Calu3 (cell line): Measurements from ENCODE around the gene SLC22A17. TPM values are rescaled to one million over a fixed set of nuclear protein-coding genes. Genes with fewer than 3 reads are reported as not detected.

Experiments used
- BruUV-seq: library from RNA; stranded (reverse); fragments of 400-500 nt; replicated peaks from 2 replicates; lab custom pipeline; 2021; lab: Mats Ljungman, UMichigan
- CTCF ChIA-PET: fragments of 300-600 bp; sonication (Branson Sonifier 250); formaldehyde crosslinking; loops from one replicate; lab custom pipeline; 2022; ENCODE audit warnings: antibody characterized with exemption; lab: Charles Lee
- DNase-seq: peaks from one replicate; pipeline ENCODE4 v3.0.0; 2022
- H3K27ac Mint-ChIP-seq: one replicate; pipeline ENCODE4 v1.8.0; 2022; ENCODE audit warnings: mixed read lengths; ENCODE audit not compliant: unreplicated experiment
- H3K27me3 Mint-ChIP-seq: one replicate; pipeline ENCODE4 v1.8.0; 2022; ENCODE audit warnings: mixed read lengths; ENCODE audit not compliant: unreplicated experiment
- H3K36me3 Mint-ChIP-seq: one replicate; pipeline ENCODE4 v1.8.0; 2022; ENCODE audit warnings: mild to moderate bottlenecking, moderate library complexity, mixed read lengths; ENCODE audit not compliant: insufficient read depth, unreplicated experiment
- H3K4me1 Mint-ChIP-seq: one replicate; pipeline ENCODE4 v1.8.0; 2022; ENCODE audit warnings: mild to moderate bottlenecking, low read depth, mixed read lengths; ENCODE audit not compliant: unreplicated experiment
- H3K4me3 Mint-ChIP-seq: one replicate; pipeline ENCODE4 v1.8.0; 2022; ENCODE audit warnings: mild to moderate bottlenecking, low read depth, moderate library complexity, mixed read lengths; ENCODE audit not compliant: unreplicated experiment
- H3K9me3 Mint-ChIP-seq: one replicate; pipeline ENCODE4 v1.8.0; 2022; ENCODE audit warnings: low read depth, mixed read lengths; ENCODE audit not compliant: unreplicated experiment
- intact Hi-C: fragments of 100-400 bp; cut with micrococcal nuclease; formaldehyde crosslinking; loops from one replicate; pipeline ENCODE4 v1.10.0; 2022; ENCODE audit not compliant: unreplicated experiment
- total RNA-seq: library from RNA; stranded (reverse); gene quantifications from 2 replicates; pipeline ENCODE4 v1.2.3, GENCODE V29; 2022
- TF ChIP-seq, protein P1 (sequence below): fragments of 200-600 bp; IDR thresholded peaks from one replicate; pipeline ENCODE4 v1.8.0; 2022; ENCODE audit warnings: antibody characterized with exemption; ENCODE audit not compliant: unreplicated experiment

Gene SLC22A17
- total RNA-seq, 1 experiment from 2014 or later = 0.61 TPM

GRCh38 chr14:23348297-23348655 lies 4.4 kb downstream of the SLC22A17 start:
- Mint-ChIP-seq H3K36me3 (no peaks in the 10 kb centered on the region), H3K9me3 (peaks cover 3% of the 10 kb centered on the region), H3K27ac (no peak overlapping the region), H3K27me3 (peaks cover 88% of the 10 kb centered on the region), H3K4me1 (no peaks in the 10 kb centered on the region), H3K4me3 (no peak overlapping the region)
- intact Hi-C loops = no loop called here
- BruUV-seq = no TSS peak
- CTCF ChIA-PET = no interaction called here
- DNase-seq = no peak
- TF ChIP-seq, protein P1, sequence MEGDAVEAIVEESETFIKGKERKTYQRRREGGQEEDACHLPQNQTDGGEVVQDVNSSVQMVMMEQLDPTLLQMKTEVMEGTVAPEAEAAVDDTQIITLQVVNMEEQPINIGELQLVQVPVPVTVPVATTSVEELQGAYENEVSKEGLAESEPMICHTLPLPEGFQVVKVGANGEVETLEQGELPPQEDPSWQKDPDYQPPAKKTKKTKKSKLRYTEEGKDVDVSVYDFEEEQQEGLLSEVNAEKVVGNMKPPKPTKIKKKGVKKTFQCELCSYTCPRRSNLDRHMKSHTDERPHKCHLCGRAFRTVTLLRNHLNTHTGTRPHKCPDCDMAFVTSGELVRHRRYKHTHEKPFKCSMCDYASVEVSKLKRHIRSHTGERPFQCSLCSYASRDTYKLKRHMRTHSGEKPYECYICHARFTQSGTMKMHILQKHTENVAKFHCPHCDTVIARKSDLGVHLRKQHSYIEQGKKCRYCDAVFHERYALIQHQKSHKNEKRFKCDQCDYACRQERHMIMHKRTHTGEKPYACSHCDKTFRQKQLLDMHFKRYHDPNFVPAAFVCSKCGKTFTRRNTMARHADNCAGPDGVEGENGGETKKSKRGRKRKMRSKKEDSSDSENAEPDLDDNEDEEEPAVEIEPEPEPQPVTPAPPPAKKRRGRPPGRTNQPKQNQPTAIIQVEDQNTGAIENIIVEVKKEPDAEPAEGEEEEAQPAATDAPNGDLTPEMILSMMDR = no peak

DNA sequence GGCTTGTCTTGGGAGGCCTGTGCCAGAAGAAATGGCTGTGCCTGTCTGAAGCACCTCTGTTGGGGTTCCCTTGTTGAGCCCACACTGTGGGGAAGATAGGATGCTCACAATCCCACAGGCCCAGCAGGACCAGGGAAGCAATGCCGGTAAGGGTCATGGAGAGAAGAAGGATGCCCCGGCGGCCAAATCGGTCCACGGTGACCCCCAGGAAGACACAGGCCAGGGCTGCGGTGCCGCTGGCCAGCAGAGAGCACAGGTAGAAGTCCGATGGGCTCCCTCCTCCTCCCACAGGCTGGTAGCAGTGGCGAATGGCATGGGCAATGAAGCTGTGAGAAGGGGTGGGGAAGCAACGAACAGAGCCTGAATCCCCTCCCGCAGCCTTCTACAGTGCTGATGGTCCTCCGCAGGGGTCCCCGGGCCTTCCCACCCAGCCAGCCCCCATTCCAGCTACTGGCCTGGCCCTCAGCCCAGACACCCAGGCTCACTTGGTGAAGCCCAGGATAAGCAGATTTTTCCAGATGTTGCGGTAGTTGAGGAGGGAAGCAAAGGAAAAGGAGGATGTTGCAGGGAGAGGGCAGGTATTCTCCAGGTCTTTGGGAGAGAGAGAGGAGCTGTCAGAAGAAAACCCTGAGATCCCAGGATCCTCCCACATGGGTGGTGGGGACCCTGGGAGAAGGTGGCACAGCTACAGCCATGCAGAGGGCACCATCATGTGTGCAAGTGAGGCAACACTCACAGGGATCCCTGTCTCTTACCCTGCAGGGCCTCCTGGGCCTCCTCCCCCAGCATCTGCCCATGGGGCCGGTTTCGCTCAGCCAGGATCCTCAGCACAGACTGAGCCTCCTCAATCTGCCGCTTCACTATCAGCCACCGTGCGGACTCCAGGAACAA lies 5.0 kb downstream of the SLC22A17 start:
- CTCF ChIA-PET = interaction anchor here (0.9 kb wide), 1 partner anchor 26 kb away, joined by 3 read pairs; no protein-coding TSS in a partner anchor
- intact Hi-C loops = no loop called here
- no peak for DNase-seq
- no TSS peak for BruUV-seq
- Mint-ChIP-seq H3K27ac (no peak overlapping the region), H3K4me3 (no peak overlapping the region), H3K4me1 (no peaks in the 10 kb centered on the region), H3K9me3 (peaks cover 3% of the 10 kb centered on the region), H3K36me3 (no peaks in the 10 kb centered on the region), H3K27me3 (peaks cover 88% of the 10 kb centered on the region)
- TF ChIP-seq, protein P1 = no peak

DNA sequence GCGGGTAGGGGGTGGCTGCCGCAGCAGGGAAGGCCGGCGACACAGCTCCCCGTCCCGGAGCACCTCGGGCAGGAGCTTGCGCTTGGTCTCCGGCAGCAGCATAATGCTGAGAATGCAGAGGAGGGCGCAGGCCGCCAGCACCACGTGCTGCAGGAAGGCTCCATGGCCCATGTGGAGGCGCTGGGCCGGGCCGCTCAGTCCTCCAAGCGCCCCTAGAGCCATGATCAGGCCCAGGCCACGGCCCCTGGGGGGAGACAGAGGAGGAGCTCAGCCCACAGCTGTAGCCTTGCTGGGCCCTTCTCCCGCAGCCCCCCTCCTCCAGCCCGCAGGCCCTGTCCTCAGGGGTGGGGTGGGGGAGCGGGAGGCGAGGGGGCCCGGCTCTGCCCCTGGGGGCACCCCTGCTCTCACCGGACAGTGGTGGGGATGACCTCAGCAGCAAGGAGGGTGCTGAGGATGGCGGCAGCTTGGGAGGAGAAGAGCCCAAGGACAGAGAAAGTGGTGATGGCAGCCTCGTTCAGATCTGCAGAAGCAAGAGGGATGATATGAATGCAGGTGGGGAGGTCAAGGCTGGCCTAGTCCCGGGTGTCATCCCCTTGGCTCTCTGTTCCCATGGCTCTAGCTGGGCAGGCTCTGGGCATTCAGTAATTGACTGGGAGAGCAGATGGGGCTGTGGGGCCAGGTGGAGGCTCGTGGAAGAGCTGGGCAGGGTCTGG lies 5.8 kb downstream of the SLC22A17 start:
- no peak overlapping the region for H3K27ac Mint-ChIP-seq
- no peak for DNase-seq
- H3K36me3 Mint-ChIP-seq = no peaks in the 10 kb centered on the region
- no peaks in the 10 kb centered on the region for H3K4me1 Mint-ChIP-seq
- CTCF ChIA-PET = interaction anchor here (0.9 kb wide), 1 partner anchor 25 kb away, joined by 3 read pairs; no protein-coding TSS in a partner anchor
- no TSS peak for BruUV-seq
- TF ChIP-seq, protein P1 = no peak
- no peak overlapping the region for H3K4me3 Mint-ChIP-seq
- H3K27me3 Mint-ChIP-seq = peaks cover 92% of the 10 kb centered on the region
- intact Hi-C loops = no loop called here
- peaks cover 3% of the 10 kb centered on the region for H3K9me3 Mint-ChIP-seq

- peaks cover under 1% of the 10 kb centered on the region for H3K9me3 Mint-ChIP-seq
Measured at GRCh38 chr14:23345987-23346692, 6.5 kb downstream of the SLC22A17 start.

More at GRCh38 chr14:23345987-23346692, 6.5 kb downstream of the SLC22A17 start:
- Mint-ChIP-seq H3K4me3 (no peak overlapping the region), H3K36me3 (no peaks in the 10 kb centered on the region), H3K4me1 (no peaks in the 10 kb centered on the region), H3K27me3 (peaks cover 85% of the 10 kb centered on the region), H3K27ac (no peak overlapping the region)
- DNase-seq = no peak
- TF ChIP-seq, protein P1 = no peak
- intact Hi-C loops = no loop called here
- BruUV-seq = no TSS peak
- CTCF ChIA-PET = no interaction called here
